GM21447 (cell line): ENCODE data around the gene PCDH10.

Experiments used
- ATAC-seq: cut with Tn5 transposase; IDR thresholded peaks from one replicate; pipeline ENCODE4 v1.9.1; 2021; ENCODE audit not compliant: unreplicated experiment

The PCDH10 gene, protein sequence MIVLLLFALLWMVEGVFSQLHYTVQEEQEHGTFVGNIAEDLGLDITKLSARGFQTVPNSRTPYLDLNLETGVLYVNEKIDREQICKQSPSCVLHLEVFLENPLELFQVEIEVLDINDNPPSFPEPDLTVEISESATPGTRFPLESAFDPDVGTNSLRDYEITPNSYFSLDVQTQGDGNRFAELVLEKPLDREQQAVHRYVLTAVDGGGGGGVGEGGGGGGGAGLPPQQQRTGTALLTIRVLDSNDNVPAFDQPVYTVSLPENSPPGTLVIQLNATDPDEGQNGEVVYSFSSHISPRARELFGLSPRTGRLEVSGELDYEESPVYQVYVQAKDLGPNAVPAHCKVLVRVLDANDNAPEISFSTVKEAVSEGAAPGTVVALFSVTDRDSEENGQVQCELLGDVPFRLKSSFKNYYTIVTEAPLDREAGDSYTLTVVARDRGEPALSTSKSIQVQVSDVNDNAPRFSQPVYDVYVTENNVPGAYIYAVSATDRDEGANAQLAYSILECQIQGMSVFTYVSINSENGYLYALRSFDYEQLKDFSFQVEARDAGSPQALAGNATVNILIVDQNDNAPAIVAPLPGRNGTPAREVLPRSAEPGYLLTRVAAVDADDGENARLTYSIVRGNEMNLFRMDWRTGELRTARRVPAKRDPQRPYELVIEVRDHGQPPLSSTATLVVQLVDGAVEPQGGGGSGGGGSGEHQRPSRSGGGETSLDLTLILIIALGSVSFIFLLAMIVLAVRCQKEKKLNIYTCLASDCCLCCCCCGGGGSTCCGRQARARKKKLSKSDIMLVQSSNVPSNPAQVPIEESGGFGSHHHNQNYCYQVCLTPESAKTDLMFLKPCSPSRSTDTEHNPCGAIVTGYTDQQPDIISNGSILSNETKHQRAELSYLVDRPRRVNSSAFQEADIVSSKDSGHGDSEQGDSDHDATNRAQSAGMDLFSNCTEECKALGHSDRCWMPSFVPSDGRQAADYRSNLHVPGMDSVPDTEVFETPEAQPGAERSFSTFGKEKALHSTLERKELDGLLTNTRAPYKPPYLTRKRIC

DNA sequence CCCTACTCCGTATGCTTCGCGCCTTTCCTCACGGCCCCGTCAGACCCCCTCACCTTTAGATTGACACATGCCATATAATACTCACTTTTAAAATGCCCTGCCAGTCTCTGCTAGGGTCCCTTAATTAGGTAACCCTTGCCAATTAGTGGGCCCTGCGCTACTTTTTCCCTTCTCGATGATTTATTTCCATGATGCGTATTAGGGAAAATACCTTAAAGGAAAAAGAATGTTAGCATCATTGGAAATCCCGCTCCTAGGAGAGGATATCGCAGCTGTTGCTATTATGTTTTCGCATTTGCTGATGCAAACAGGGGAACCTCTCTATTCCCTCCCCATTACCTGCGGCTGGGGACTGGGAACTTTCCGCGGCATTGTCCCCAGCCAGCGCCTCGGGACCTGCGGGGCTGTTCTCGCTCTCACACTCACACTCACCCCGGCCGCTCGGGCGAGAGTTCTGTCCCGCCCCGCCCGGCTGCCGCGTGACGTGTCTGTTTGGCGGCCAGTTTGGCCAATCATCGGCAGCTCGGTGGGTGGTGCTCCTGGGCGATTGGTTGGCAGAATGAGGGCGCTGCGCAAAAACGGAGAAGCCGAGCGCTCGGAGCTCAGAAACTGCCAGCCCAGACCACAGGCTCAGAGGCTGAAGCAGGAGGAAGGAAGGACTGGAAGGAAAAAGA, at the start of gene PCDH10:
Gene PCDH10, plus strand, starts transcription at position 605 of the 674 bp plus-strand sequence. CDS start 847 bp downstream, outside the sequence.
- peak; percentile 44 for ATAC-seq

DNA sequence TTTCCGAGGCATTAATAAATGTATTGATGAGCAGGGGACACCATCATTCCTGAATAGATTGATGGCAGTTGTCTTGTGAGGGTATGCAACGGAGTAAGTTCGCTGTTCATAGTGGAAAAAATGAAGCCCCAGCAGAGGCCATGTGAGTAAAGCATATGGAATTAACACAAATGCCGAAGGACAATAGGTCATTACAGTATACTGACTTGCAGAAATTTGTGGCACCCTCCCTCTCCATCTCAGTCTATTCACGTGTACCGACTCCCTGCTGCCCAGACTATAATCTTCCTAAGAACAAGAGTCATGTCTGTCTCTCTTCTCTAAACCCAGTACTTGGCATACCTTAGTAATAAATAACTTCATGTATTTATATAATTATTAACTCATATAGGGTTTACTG, 47.1 kb upstream of the PCDH10 start:
- ATAC-seq, result no peak

DNA sequence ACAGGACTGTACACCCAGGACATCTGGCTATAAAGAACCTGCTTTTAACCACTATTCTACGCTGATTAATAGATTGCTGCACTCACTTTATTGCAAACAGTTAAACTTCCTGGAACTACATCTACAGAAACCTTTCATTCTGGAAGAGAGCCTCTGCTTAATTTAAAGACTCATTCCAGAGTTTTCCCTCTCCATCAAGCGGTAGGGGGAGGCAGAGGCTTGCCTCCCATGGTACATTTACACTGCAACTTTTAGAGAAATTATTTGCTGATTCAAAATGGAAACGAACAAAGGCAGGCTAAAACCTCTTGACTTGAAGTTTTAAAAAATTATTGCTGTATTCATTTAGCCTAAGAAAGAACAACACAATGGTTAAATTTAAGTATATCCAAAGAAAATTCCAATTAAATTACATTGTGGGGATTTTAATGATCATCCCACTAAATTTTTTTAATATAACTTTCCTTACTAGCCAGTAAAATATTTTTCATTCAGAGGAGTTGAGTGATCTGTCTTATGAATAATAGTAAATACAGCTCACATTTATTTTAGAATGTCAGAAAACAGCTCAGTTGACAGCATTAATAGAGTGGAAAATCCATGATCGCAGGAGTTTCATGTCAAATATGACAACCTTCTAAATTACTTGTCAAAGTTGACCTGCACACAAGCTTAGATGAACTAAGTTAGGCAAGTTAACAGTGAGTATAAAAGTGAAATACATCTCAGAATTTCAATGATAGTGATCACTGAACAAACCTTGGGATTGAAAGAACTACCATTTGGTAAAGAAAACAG, 46.3 kb upstream of the PCDH10 start:
- no peak for ATAC-seq

DNA sequence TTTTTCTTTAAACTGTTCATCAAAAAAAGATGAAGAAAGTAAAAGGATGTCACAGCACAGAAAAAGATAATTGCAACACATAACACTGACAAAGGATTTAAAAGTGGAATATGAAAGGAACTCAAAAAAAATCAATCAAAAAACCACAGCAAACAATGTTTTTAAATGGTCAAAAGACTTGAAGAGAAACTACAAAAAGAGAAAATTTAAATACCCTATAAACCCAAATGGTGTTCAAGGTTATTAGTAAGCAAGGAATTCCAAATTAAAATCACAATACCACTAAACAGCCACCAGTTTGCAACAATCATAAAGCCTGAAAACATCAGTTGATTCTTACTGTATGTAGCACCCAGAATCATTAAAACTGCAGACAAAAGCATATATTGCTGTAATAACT, 36.5 kb upstream of the PCDH10 start:
- ATAC-seq, result no peak

DNA sequence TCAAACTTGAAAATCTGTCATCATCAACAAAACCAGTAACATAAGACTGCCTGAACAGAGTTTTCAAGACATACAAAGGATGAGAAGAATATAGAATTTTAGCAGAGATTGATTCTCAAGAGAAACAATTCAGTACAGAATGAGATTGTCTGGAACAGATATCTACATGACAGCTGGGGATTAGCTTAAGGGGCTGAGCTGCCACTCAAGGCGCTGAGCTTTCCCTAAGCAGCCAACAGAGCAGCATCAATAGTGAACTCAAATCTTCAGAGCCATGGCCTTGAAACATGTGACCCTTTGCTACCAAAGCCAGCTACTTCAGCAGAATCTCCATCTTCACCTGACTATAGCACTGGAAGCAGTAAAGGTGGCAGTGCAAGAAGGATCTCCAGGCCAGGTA, 24.3 kb upstream of the PCDH10 start:
- no peak for ATAC-seq

DNA sequence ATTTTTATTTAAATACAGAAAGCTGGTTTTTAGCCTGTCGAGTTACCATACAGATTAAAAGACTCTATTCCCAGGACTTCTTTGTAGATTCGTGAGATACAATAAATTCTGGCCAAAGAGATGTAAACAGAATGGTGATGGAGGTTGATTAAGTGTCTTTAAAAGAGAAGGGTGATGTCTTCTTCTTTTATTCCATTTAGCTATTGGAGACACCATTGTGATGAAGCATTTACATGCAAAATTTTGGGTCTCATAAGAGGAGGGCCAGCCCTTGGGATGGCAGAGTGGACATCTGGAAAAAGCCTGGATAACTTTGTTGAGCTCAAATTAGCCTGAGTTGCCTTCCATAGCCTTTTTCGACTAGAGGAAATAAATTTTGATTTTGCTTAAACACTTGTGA, 21.6 kb upstream of the PCDH10 start:
- ATAC-seq, result no peak

DNA sequence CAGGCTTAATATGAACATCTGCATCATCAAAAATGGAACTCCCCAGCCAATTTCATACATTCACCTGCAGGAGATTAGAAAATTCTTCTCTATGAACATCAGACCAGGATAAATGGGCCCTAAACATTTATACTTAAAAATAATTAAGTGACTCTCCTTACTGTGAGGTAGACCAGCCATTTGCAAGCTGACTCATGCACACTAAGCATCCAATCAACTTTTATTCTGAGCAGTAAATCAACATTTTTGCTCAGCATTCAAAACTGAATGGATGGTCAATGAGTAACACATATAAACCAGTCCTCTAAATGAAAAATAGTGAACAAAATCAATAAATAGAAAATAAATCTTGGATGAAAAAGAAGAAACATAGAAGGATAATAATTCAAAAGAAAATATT, 19.9 kb upstream of the PCDH10 start:
- ATAC-seq, result no peak

DNA sequence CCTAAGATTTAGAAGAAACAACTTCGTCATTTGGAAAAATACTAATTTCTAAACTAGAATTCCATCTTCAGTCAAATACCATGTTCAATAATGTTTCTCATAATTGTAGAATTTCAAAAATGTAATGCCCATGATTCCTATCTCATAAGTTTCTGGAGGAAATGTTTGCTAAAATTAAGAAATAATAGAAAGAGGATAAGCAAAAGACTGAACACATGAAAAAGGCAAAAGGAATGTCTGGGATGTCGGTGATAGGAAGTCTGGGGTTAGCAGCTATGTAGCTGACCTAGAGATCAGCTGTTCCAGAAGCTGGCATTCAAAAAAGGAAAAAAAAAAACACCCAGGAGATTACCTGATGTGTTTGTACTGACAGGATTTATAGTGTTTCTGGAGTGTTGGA, 18.9 kb upstream of the PCDH10 start:
- ATAC-seq, result no peak

DNA sequence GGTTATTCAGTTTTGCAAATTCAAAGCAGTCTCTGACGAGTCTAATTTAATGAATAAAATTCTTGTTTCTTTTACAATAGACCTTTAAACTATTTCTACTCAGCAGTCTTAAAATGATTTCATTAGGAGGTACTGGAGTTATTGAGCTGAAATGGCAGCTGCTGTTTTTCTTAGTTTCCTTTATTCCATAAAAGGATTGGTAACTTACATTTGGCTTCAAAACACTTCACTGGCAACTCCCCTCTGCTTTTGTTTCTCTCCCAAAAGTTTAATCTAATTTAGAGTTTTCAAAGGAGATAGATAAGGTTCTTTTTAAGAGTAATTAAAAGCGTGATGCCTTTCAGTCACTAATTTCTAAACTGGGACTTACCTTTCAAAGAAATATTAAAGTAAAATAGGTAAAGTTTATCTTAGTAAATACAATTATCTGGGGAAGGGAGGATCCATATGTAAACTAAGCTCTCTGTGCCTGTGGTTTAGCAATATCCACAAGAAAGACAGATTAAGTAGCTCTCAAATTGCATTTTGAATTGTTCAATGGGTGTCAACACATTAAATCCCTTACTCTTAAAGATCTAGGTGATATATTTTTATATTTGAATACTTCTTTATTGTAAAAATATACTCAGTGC, 17.1 kb upstream of the PCDH10 start:
- no peak for ATAC-seq

DNA sequence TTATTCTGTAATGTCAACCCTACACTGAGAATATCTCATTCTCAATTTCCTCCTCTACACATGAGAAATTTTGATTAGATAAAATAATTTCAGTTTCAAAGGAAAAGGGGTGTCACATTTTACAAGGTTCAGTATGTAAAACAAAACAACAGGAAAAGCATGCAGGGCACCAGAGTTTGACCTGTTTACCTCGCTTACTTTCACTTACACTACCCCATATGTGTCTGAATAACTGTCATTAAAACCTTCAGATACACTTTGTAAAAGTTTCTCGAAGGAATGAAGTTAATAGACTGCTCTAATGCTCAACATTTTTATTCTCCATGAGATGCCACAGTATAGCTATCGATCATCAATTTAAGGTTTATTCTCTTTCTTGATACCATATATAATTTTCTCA, 12.3 kb upstream of the PCDH10 start:
- ATAC-seq, result no peak

DNA sequence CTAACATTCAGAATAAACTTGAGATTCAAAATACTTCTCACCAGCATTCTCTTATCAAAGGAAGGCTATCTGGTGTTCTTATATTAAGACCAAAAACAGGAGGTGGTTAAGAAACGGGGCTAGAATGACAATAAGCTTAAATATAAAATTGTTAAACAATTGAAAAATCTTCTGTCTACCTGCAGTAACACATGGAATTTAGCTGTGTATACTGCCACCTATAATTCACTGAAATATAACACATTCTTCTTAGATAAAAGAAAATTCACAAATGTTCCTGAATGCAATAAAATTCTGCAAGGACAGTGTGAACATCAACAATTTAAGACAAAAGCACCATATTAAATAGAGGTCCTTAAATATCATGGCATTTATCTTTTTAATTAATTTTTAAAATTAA, 11.5 kb upstream of the PCDH10 start:
- no peak for ATAC-seq

DNA sequence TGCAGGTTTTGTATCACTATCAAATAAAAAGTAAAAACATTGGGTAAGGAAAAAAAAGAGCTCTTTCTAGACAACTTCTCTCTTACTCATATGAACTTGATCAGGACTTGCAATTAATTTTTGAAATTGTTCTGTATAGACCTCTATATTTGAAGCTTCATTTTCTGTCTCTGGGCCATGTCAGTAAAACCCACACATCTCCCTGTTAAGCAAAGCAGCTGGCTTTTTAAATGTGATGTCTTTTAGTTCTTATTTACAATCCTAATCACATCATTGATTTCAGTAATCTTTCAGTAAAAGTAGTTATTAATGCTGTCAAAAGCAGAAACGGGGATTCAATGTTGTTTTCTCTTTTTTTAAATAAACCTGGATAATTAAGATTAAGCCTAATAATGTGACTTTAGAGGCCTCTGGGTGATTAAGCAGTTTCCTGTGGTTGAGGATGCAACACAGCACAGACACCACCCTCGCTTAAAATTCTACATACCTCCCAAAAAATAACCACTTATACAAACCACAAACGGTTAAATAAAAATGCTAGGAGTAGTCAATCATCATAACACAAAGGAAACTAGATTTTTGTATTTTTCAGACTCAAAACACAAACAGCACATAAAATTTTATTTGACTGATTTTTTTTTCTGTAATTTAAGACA, 5.2 kb upstream of the PCDH10 start:
- ATAC-seq, result no peak

DNA sequence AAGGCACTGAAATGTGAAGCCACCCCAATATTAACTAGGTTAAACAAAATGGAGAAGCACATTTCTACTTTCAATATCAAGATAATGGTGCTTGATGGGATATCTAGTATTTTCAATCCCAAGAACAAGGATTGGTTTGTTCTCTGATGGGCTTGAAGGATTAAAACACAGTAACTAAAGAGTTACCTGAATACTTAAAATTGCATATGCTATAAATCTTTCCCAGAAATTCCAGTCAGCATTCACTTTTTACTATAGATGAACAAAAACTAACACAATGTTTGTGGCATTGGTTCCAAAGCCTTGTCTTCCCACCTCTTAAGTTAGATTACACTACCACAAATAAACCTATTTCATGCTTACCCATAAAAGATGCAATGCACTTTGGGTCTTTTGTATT, 3.9 kb upstream of the PCDH10 start:
- ATAC-seq, result no peak

DNA sequence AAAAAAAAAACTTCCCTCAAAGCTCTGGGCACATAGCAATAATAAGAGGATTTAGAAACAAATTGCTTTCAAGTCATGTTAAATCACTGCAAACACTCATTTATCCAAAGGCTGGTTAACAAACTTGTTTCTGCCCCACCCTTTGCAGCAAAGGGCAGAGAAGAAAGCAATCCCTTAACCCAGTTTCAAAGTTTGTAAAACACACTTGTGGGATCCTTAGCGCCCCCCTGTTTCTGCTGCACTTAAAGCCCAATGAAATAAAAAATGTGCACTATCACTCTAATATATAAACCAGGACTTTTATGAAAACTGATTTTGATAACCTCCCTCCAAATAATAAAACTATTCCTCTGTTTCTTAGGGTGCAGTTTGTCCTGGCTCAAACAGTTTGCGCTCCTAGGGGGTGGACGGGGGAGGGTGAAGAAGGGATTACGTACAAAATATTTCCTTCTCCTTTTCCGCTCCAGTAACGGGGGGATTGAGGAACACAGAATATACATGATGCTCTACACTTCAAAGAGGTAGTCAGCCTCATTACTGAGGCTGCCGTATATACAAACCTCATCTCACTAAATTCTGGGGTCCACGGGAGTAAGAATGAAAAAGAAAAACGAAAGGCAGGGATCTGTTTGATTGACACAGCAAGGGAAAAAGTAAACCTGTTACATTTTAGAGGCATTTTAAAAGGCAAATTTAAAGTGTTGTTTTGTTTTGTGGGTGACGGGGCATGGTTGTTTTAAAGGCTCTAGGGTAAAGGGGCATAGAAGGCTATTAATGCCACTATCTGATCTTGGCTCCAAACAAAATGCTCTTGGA, 3.1 kb upstream of the PCDH10 start:
- no peak for ATAC-seq

DNA sequence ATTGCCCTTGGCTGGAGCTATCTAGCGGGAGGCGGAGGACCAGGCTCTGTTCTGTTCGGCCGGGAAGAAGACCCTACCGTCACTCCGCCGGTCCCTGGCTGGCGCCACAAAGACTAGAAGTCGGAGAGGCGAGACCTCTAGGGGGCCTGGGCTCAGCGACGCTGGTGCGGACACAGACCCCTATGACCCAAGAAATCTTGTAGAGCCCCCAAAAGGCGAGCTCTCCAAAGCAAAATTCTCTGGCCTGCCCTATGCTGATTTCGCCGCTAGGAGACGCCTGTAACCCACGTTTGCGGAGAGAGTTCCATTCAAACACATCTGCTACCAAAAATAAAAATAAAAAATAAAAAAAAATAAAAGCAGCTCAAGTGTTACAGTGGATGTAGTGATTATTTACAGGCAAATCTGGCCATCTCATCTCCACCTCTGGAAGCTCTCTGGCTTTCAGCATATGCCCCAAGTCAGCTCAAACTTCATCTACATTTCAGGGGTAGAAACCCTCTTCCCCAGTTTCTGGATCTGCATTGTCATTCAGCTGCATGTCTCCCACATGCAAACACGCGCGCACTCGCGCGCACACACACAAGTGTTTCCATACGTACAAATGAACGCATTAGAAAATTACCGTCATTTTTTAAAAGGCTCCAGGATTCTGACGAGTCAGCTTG, 2.4 kb upstream of the PCDH10 start:
- ATAC-seq, result no peak

DNA sequence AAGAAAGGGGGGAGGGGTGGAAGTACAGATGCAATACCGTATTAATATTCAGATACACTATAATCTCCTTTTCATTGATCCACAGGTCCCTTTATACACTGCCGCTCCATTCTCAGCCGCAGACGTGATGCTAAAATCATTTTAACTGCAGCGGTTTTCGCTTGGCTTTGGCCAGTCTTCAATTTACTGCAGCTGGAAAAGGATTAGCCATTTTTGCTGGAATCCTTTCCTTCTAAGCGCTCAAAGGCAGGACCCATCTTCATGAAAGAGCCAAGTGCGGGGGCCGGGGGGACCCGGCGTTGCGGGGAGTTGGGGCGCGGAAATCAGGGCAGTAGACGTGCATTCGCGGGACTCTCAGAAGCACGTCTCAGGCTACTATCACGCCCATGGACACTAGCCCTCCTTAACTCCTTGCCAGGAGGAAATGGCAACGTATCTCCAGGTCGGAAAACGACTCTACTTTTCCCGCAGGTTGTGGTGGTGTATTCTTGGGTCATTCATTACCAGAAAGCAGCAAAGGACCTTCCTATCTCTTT, 1.7 kb upstream of the PCDH10 start:
- ATAC-seq, result no peak

DNA sequence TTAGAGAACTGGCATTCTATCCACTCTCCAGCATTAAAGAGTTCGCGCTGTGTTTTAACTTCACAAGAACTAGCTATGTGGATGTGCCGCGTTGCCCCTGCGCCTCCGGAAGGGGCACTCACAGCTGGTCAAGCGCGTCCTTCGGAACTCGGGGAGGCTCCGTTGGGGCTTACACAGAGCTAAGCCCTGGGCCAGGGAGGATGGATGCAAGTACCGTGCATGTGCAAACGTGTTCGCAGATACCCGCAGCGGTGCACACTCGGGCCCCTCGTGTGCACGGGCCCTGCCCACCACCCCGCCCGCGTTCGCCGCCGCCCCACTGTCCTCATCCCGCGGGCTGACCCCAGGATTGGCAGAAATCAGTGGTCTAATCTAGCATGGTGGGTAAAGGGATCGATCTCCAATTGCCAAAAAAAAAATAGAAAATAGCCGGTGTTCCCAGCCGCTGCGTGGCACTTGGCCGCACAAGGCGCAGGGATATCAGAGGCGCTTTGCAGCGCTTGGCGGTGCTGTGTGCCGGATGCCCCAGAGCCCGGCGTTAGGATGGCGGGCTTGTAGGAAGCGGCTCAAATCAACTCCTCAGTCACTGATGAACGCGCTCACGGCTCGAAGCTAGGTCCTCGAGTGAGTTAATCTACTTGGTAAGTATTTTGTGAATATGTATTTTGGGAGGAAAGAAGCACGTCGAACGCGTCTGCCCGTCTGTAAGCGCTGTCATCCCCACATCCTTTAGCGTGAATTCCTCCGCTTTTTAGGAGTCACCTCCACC, 989 bp upstream of the PCDH10 start:
- no peak for ATAC-seq
